Stimulated activated CD4-positive, alpha-beta T cell treated with anti-CD3 and anti-CD28 coated beads, Interleukin-2, amount 100 ng/mL, for 24 hours (primary cell): ENCODE data around the gene ASB17.
"Not testable (repeated sequence)": the region's sequence is repeated elsewhere in the genome, so short reads cannot be mapped to it uniquely, and the experiment has no call there.

Experiments used
- DNase-seq, 2 donors: peaks; one replicate each; pipeline ENCODE4 v3.0.0-alpha.2; 2020

The ASB17 gene

GRCh38 chr1:75932304-75932703, at the start of gene ASB17:
ASB17 (minus strand) TSS chr1:75932404; CDS start chr1:75932291, 113 bp downstream.
- DNase-seq: no peak

DNA sequence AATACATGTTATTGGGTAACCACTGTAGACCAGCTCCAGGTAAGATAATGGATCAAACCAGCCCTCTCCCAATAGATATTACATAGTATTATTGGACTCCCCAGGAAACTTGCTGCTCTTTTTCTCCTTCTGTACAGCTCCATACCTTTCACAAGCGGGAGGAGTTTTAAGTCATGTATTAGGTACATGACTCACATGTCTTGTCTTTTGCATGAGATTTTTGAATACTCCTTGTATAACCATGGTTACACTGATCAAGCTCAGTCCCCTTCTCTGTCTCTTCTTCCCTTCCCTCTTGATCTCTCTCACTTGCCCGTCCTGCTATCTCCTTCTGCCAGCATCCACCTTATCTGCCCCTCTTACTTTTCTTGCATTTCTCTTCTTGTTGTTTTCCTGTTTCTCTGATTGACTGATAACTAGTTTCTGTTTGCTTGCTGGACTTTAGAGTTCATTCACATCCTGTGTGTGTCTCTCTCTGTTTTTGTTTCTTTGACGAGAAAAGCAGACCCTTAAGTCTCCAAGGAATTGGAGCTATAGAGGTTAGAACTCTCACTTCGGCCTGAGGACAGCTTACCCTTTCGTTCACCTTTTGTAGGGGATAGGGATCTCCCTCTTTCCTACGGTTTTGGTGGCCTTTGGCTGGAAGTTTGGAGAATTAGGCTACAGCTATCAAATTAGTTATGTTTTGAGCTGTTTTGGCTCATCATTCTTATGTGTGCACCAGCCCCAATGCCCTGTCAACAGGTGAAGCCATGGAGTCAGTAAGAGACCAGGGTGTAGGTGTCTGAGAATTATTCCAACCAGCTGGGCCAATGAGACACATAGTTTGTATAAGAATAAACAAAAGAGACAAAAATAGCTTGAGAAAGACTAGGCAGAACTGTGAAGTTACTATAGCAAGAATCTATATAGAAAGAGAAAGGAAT, 49.0 kb upstream of the ASB17 start:
- DNase-seq: no peak

DNA sequence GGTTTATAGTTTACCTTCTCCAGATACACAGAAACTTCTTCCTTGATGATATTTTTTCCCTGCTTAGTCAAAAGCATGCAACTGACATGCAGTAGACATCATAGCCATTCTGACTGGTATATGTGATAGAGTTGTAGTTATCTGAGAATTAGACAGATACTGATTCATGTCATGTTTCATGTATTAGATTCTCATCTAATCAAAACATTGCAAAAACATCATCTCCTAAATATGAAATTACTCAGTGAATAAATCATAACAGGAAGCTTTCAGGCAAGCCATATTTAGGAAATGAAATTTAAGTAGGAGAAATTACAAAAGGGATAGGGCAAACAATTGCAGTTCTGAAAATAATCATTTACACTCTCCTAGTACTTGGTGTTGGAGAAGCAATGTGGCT, 38.4 kb upstream of the ASB17 start:
- DNase-seq: no peak

GRCh38 chr1:75969550-75969949, 37.3 kb upstream of the ASB17 start:
- DNase-seq: no peak

DNA sequence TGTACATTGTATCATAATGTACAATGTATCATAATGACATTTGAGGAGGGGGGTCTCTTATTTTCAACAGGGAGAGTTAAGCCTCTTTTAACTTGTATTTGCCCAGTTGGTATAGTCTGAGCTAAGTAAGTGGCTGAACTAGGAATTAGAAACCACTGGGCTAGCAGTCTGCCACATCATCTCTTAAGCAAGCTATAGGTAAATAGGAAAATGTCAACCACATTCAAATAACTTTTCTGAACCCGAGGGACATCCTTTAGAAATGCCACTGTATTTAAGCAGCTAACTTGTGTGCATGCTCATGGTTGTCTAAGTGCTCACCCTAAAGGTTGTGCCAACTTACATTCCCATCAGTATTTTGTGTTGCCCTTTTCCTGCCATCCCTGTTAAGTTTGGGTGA, 35.5 kb upstream of the ASB17 start:
- DNase-seq: no peak

GRCh38 chr1:75964760-75965408, 32.7 kb upstream of the ASB17 start:
- no peak for DNase-seq

- not testable (repeated sequence) for DNase-seq
Measured at GRCh38 chr1:75964110-75964759, 32.0 kb upstream of the ASB17 start.

DNA sequence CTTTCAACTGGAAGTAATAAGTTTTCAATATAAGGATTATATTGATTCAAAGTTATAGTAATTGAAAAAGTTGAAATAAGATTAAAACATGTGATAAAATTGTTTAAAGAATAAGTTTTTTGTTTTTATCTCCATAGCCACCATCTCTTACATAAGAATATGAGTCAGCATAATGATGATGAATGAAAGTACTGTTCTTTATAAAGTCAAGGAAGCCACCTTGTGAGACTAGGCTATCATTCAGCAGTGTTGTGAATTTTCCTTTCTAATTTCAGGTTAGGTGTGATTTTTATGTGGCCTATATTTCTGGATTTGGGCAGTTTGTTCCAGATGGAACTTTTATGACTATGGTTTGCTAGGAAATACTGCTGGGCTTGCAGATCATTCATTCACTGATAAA, 22.4 kb upstream of the ASB17 start:
- DNase-seq: no peak

- DNase-seq: no peak
Measured at GRCh38 chr1:75953461-75953860, 21.3 kb upstream of the ASB17 start.

GRCh38 chr1:75952016-75952415, 19.8 kb upstream of the ASB17 start:
- no peak for DNase-seq

GRCh38 chr1:75950176-75950575, 18.0 kb upstream of the ASB17 start:
- DNase-seq: no peak

DNA sequence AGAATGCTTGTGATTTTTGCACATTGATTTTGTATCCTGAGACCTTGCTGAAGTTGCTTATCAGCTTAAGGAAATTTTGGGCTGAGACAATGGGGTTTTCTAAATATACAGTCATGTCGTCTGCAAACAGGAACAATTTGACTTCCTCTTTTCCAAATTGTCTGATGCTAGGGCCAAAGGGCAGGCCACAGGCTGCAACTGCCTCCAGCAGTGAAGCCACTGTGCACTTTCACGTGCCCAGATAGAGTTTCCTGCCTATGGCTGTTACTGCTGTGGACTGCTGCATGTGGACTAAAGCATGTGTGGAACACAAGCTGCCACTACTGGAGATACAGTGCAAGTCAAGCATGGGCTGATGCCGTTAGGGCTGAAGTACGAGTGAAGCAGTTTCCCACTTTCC, 10.8 kb upstream of the ASB17 start:
- not testable (repeated sequence) for DNase-seq

DNA sequence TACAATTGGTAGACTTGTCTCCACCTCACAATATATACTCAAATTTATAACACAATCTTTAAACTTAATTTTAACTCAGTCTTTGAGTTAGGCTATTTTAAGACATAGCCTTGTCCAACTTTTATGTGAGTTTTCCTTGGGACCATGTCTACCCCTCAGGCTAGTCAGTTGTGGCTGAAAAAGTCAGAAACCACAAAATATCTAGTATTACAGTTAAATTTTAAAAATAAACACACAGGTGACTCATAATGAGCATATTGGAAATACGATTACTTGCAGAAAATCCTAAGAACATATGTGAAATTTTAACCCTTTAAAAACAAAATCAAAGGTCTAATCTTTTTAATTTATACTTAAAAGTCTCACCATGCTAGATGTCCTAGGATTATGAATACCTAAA, 4.8 kb upstream of the ASB17 start:
- no peak for DNase-seq

DNA sequence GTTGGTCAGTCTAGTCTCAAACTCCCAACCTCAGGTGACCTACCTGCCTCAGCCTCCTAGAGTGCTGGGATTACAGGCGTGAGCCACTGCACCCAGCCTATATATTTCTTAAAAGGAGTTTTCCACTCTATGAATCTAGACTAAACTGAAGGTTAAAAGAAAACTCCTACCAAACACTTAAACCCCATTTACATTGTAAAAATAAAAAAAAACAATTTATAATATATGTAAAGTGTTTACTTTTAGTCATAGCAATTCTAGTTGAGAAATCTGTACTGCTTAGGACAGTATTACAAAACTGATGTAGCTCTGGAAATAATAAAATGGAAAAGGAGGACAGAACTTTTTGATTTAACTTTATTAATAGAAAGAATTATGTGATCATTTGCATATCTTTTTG, 9.5 kb downstream of the ASB17 start:
- no peak for DNase-seq

- DNase-seq: no peak
Measured at GRCh38 chr1:75916834-75917233, 15.4 kb downstream of the ASB17 start.

DNA sequence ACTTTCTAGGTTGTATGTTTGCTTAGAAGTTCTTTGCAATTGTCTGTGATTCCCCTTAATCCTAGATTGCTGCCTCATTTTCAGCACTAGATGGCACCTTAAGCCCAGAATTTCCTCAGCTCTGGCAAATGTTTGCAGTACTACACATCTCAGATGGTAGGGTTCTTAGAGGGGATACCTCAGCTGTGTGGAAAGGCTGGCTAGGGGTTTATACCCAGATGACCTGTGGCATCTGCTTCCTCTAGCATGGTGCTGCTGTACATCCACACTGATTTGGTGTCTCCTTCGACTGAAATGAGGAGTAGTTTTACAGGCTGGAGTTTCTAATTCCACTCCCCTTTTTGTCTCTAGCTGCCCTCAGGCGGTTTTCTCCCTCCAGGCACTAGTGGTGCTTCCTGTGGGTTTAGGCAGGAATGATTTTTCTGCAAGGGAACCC, 23.5 kb downstream of the ASB17 start:
- DNase-seq: no peak

GRCh38 chr1:75901371-75901770, 30.8 kb downstream of the ASB17 start:
- no peak for DNase-seq

DNA sequence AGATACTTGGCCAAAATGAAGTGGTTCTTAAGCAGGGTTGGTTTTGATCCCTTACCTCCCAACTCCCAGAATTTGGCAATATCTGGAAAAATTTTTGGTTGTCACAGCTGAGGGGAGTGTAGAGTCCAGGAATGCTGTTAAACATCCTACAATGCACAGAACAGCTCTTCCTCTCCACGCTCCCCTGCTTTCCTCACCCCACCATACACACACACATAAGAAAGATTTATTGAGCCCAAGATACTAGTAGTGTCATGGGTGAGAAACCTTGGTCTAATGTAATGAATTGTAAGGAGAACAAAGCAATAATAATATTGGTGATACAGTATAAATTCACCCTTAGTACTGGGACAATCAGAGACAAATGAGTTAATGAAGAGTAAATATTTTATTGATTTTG, 47.8 kb downstream of the ASB17 start:
- no peak for DNase-seq

DNA sequence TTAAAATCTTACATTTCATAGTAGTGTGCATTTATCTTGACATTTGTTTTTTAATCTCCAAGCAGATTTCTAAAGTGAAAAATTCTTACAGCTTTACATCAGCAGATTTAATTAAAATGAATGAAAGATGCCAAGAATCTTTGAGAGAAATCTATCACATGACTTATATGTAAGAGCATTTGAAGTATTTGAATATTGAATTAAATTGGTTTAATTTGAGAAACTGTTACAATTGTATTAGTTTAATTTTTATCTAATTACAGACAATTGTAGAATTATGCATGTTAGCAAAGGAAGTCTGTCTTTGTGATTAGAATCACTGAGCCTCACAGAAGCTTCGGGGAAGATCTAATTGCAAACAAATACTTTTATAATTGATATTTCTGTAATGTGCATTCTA, 52.2 kb downstream of the ASB17 start:
- no peak for DNase-seq

GRCh38 chr1:75870951-75871350, 61.3 kb downstream of the ASB17 start:
- DNase-seq: no peak
